Neural cell (in vitro differentiated cells): ENCODE data around the gene ERVH48-1.

Source experiments
- SMC3 ChIP-seq: fragments of 450-650 bp; conservative IDR thresholded peaks from 2 replicates; pipeline ENCODE4 v1.6.1; 2014; ENCODE audit warnings: antibody characterized with exemption, mild to moderate bottlenecking, moderate library complexity; ENCODE audit not compliant: poor library complexity
- TF ChIP-seq, protein P1 (sequence below): fragments of 450-650 bp; IDR thresholded peaks from 2 replicates; pipeline ENCODE4 v1.5.1; 2014; ENCODE audit warnings: antibody characterized with exemption, mild to moderate bottlenecking, moderate library complexity; ENCODE audit not compliant: poor library complexity, severe bottlenecking

DNA sequence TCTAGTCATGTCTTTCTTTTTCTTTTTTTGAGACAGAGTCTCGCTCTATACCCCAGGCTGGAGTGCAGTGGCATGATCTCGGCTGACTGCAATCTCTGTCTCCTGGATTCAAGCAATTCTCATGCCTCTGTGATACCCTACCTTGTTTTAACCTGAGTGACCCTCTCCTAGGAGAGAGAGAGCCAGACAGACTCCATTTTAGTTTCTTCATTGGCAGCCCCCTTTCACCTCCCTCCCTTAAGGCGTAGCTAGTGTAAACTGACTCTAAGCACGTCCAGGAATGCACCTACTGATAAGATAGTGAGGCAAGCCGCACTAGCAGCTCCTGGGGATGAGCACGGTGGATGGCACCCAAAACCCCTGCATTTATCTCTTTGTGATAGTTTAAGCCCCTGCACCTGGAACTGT is 43.8 kb upstream of the ERVH48-1 start:
- no peak for TF ChIP-seq SMC3
- TF ChIP-seq, protein P1, sequence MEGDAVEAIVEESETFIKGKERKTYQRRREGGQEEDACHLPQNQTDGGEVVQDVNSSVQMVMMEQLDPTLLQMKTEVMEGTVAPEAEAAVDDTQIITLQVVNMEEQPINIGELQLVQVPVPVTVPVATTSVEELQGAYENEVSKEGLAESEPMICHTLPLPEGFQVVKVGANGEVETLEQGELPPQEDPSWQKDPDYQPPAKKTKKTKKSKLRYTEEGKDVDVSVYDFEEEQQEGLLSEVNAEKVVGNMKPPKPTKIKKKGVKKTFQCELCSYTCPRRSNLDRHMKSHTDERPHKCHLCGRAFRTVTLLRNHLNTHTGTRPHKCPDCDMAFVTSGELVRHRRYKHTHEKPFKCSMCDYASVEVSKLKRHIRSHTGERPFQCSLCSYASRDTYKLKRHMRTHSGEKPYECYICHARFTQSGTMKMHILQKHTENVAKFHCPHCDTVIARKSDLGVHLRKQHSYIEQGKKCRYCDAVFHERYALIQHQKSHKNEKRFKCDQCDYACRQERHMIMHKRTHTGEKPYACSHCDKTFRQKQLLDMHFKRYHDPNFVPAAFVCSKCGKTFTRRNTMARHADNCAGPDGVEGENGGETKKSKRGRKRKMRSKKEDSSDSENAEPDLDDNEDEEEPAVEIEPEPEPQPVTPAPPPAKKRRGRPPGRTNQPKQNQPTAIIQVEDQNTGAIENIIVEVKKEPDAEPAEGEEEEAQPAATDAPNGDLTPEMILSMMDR: no peak
